Measurements from ENCODE around the gene KCNMB4. TPM values are rescaled to one million over a fixed set of nuclear protein-coding genes. Genes with fewer than 3 reads are reported as not detected.

The KCNMB4 gene
- total RNA-seq, 4 donors from 2014 or later = 2.6 to 11.0 (median 3.1) TPM

- DNase-seq = no peak
- H3K4me1 ChIP-seq = no peaks in the 10 kb centered on the region
- no peak for TF ChIP-seq CTCF (IDR thresholded peaks at IDR 0.05)
- TF ChIP-seq POLR2A (IDR thresholded peaks at IDR 0.05) = no peak
- intact Hi-C loops (cut with DNase I; ENCODE audit: low total_unique reads) = no loop called here
- no peaks in the 10 kb centered on the region for H3K9me3 ChIP-seq
- no peak overlapping the region for H3K4me3 ChIP-seq
- H3K27ac ChIP-seq = no peak overlapping the region
- H3K27me3 ChIP-seq = no peaks in the 10 kb centered on the region
- H3K36me3 ChIP-seq = no peaks in the 10 kb centered on the region
Observed at GRCh38 chr12:70329728-70330127, 36.4 kb upstream of the KCNMB4 start.

GRCh38 chr12:70330158-70330557, 35.9 kb upstream of the KCNMB4 start:
- Histone ChIP-seq H3K4me1 (no peaks in the 10 kb centered on the region), H3K4me3 (no peak overlapping the region), H3K27ac (no peak overlapping the region), H3K36me3 (no peaks in the 10 kb centered on the region), H3K9me3 (no peaks in the 10 kb centered on the region), H3K27me3 (no peaks in the 10 kb centered on the region)
- DNase-seq = no peak
- intact Hi-C loops (cut with DNase I; ENCODE audit: low total_unique reads) = no loop called here
- no peak for TF ChIP-seq CTCF (IDR thresholded peaks at IDR 0.05)
- no peak for TF ChIP-seq POLR2A (IDR thresholded peaks at IDR 0.05)

- Histone ChIP-seq H3K4me1 (no peaks in the 10 kb centered on the region), H3K9me3 (no peaks in the 10 kb centered on the region), H3K27ac (no peak overlapping the region), H3K36me3 (no peaks in the 10 kb centered on the region), H3K27me3 (no peaks in the 10 kb centered on the region), H3K4me3 (no peak overlapping the region)
- TF ChIP-seq POLR2A (IDR thresholded peaks at IDR 0.05) (no peak), CTCF (IDR thresholded peaks at IDR 0.05) (no peak)
- intact Hi-C loops (cut with DNase I; ENCODE audit: low total_unique reads) = no loop called here
- DNase-seq = no peak
Observed at GRCh38 chr12:70332236-70332635, 33.9 kb upstream of the KCNMB4 start.

- Histone ChIP-seq H3K36me3 (no peaks in the 10 kb centered on the region), H3K9me3 (no peaks in the 10 kb centered on the region), H3K27me3 (no peaks in the 10 kb centered on the region), H3K27ac (no peak overlapping the region), H3K4me1 (no peaks in the 10 kb centered on the region), H3K4me3 (no peak overlapping the region)
- intact Hi-C loops (cut with DNase I; ENCODE audit: low total_unique reads) = no loop called here
- DNase-seq = no peak
- TF ChIP-seq CTCF (IDR thresholded peaks at IDR 0.05) = no peak
- no peak for TF ChIP-seq POLR2A (IDR thresholded peaks at IDR 0.05)
Observed at GRCh38 chr12:70334742-70335141, 31.3 kb upstream of the KCNMB4 start.

GRCh38 chr12:70338531-70338930, 27.6 kb upstream of the KCNMB4 start:
- Histone ChIP-seq H3K9me3 (no peaks in the 10 kb centered on the region), H3K36me3 (no peaks in the 10 kb centered on the region), H3K27ac (no peak overlapping the region), H3K4me3 (no peak overlapping the region), H3K27me3 (no peaks in the 10 kb centered on the region), H3K4me1 (no peaks in the 10 kb centered on the region)
- DNase-seq = no peak
- TF ChIP-seq POLR2A (IDR thresholded peaks at IDR 0.05) (no peak), CTCF (IDR thresholded peaks at IDR 0.05) (no peak)
- intact Hi-C loops (cut with DNase I; ENCODE audit: low total_unique reads) = no loop called here
